Vagina (tissue), 2 donors: Measurements from ENCODE around the gene RNF31. TPM values are rescaled to one million over a fixed set of nuclear protein-coding genes. Genes with fewer than 3 reads are reported as not detected.

ENCODE experiments used
- DNase-seq, 2 donors: peaks; one replicate each; pipeline ENCODE4 v3.0.0-alpha.2; 2017; ENCODE audit errors: extremely low spot score in 2 of 2
- H3K27ac ChIP-seq: fragments of 200-600 bp; sonication (generic); one replicate; pipeline ENCODE4 v1.5.1; 2019
- H3K27me3 ChIP-seq: fragments of 200-600 bp; sonication (generic); one replicate; pipeline ENCODE4 v1.5.1; 2019
- H3K36me3 ChIP-seq, 2 donors: fragments of 200-600 bp; sonication (generic); one replicate each; pipeline ENCODE4 v1.5.1; 2017 to 2019
- H3K4me1 ChIP-seq: fragments of 200-600 bp; sonication (generic); one replicate; pipeline ENCODE4 v1.5.1; 2019
- H3K4me3 ChIP-seq, 2 donors: fragments of 200-600 bp; sonication (generic); 1 replicate in 1 of 2; 2 replicates in 1 of 2; pipeline ENCODE4 v1.5.1; 2016 to 2019
- H3K9me3 ChIP-seq: fragments of 200-600 bp; sonication (generic); one replicate; pipeline ENCODE4 v1.5.1; 2019
- POLR2A ChIP-seq, 2 donors: fragments of 450-650 bp; IDR thresholded peaks; one replicate each; pipeline ENCODE4 v1.6.1; 2017; ENCODE audit warnings: antibody characterized with exemption in 2 of 2, mild to moderate bottlenecking in 2 of 2, moderate library complexity in 2 of 2
- POLR2AphosphoS5 ChIP-seq, 2 donors: sonication (generic); formaldehyde crosslinking; IDR thresholded peaks; one replicate each; pipeline ENCODE4 v1.9.0; 2017; ENCODE audit warnings: antibody characterized with exemption in 2 of 2, mild to moderate bottlenecking in 2 of 2, low read depth in 1 of 2; ENCODE audit not compliant: insufficient read depth in 1 of 2
- intact Hi-C: fragments of 100-400 bp; cut with DNase I; formaldehyde crosslinking; loops from one replicate; pipeline ENCODE4 v1.15.1; 2023
- total RNA-seq: library from RNA; depleted of rRNA; stranded (reverse); fragments of >200 nt; gene quantifications from one replicate; pipeline ENCODE4 v1.2.3, GENCODE V29; 2016
- TF ChIP-seq, protein P1 (sequence below), 3 experiments: fragments of 450-650 bp in 2 of 3; fragments of 200-600 bp in 1 of 3; sonication (generic) in 1 of 3; IDR thresholded peaks; one replicate each; pipeline ENCODE4 v1.5.1; 2017 to 2019; ENCODE audit warnings: antibody characterized with exemption in 3 of 3, mild to moderate bottlenecking in 2 of 3, moderate library complexity in 2 of 3

Gene RNF31
- total RNA-seq, 1 donor from 2014 or later: 87.9 TPM

- TF ChIP-seq, protein P1, sequence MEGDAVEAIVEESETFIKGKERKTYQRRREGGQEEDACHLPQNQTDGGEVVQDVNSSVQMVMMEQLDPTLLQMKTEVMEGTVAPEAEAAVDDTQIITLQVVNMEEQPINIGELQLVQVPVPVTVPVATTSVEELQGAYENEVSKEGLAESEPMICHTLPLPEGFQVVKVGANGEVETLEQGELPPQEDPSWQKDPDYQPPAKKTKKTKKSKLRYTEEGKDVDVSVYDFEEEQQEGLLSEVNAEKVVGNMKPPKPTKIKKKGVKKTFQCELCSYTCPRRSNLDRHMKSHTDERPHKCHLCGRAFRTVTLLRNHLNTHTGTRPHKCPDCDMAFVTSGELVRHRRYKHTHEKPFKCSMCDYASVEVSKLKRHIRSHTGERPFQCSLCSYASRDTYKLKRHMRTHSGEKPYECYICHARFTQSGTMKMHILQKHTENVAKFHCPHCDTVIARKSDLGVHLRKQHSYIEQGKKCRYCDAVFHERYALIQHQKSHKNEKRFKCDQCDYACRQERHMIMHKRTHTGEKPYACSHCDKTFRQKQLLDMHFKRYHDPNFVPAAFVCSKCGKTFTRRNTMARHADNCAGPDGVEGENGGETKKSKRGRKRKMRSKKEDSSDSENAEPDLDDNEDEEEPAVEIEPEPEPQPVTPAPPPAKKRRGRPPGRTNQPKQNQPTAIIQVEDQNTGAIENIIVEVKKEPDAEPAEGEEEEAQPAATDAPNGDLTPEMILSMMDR (IDR thresholded peaks at IDR 0.05): no peak
- TF ChIP-seq POLR2A (IDR thresholded peaks at IDR 0.05) (no peak), POLR2AphosphoS5 (IDR thresholded peaks at IDR 0.05; ENCODE audit: insufficient read depth in 1 of 2, low read depth in 1 of 2) (no peak)
- peaks cover 0 to 40% of the 10 kb centered on the region in 2 donors for H3K36me3 ChIP-seq
- H3K27ac ChIP-seq: no peak overlapping the region
- no peak overlapping the region for H3K4me3 ChIP-seq
- intact Hi-C loops: no loop called here
- no peaks in the 10 kb centered on the region for H3K9me3 ChIP-seq
- DNase-seq: no peak
- no peaks in the 10 kb centered on the region for H3K27me3 ChIP-seq
- H3K4me1 ChIP-seq: peaks cover 16% of the 10 kb centered on the region
These were observed 35.0 kb downstream of the RNF31 start for GRCh38 chr14:24182110-24182882.

GRCh38 chr14:24183014-24183481 is 35.8 kb downstream of the RNF31 start:
- Histone ChIP-seq H3K36me3 (peaks cover 0 to 40% of the 10 kb centered on the region in 2 donors), H3K4me1 (peaks cover 24% of the 10 kb centered on the region), H3K9me3 (no peaks in the 10 kb centered on the region), H3K27ac (no peak overlapping the region), H3K4me3 (no peak overlapping the region), H3K27me3 (no peaks in the 10 kb centered on the region)
- DNase-seq: no peak
- intact Hi-C loops: no loop called here
- TF ChIP-seq POLR2AphosphoS5 (IDR thresholded peaks at IDR 0.05; ENCODE audit: insufficient read depth in 1 of 2, low read depth in 1 of 2) (no peak), POLR2A (IDR thresholded peaks at IDR 0.05) (no peak)
- TF ChIP-seq, protein P1 (IDR thresholded peaks at IDR 0.05): no peak

DNA sequence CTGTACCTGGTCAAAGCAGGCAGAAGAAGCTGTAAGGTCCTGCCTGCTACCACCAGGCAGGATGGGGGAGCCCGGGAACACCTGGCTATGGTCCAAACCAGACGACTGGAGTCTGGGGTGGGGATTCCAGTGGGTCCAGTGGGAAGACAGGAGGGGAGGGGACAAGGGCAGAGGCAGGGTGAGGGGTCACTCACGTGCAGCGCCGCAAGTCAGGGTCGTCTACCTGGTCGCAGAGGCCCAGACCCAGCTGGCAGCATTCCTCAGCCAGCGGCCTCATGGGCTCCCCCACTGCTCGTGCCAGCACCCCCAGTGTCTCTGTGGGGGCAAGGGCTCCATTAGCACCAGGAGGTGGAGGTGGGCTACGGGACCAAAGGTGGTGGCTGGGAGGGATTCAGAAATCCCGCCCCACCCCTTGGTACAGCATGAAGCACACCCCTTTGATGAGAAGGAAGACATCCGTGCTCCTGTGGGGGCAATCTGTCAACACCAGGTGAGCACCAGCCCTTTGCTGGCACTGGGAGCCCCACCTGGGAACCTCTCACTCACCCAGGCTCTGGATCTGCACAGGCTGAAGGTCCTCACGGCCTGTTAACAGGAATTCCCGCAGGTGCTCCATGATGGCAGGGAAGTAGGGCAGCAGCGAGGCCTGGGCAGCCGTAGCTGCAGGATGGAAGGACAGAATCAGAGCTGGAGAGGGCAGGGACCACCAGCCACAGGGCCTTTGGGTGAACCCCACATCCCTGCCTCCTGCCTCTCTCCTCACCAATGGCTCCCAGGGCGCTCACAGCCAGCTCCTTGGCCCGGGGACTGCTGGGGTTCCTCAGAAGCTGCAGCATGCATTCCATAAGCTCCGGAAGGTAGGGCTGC is 37.0 kb downstream of the RNF31 start:
- Histone ChIP-seq H3K27ac (no peak overlapping the region), H3K9me3 (no peaks in the 10 kb centered on the region), H3K4me3 (no peak overlapping the region), H3K27me3 (no peaks in the 10 kb centered on the region), H3K4me1 (peaks cover 26% of the 10 kb centered on the region), H3K36me3 (peaks cover 0 to 40% of the 10 kb centered on the region in 2 donors)
- DNase-seq: no peak
- intact Hi-C loops: no loop called here
- TF ChIP-seq, protein P1 (IDR thresholded peaks at IDR 0.05): no peak
- TF ChIP-seq POLR2AphosphoS5 (IDR thresholded peaks at IDR 0.05; ENCODE audit: insufficient read depth in 1 of 2, low read depth in 1 of 2) (no peak), POLR2A (IDR thresholded peaks at IDR 0.05) (no peak)

DNA sequence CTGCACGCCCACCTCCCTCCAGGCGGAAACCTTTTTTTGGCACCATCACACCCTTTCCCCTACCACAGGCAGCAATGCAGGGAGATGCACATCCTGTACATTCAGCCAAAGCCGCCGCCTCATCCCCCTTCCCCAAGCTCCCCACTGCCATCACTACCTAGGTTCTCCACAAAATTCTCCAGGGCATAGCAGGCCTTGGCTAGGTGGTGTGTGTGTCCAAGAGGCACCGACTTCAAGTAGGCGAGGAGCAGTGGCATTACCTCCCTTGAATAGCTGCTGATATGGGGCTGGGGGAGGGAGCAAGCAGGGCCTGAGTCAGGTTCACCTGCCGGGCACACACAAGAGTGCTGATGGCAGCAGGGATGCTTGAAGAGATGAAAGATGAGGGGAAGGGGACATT is 37.7 kb downstream of the RNF31 start:
- no peak overlapping the region for H3K27ac ChIP-seq
- no peaks in the 10 kb centered on the region for H3K9me3 ChIP-seq
- peaks cover 0 to 44% of the 10 kb centered on the region in 2 donors for H3K36me3 ChIP-seq
- TF ChIP-seq POLR2AphosphoS5 (IDR thresholded peaks at IDR 0.05; ENCODE audit: insufficient read depth in 1 of 2, low read depth in 1 of 2) (no peak), POLR2A (IDR thresholded peaks at IDR 0.05) (no peak)
- TF ChIP-seq, protein P1 (IDR thresholded peaks at IDR 0.05): no peak
- intact Hi-C loops: no loop called here
- H3K4me3 ChIP-seq: no peak overlapping the region
- H3K27me3 ChIP-seq: no peaks in the 10 kb centered on the region
- peaks cover 19% of the 10 kb centered on the region for H3K4me1 ChIP-seq
- no peak for DNase-seq
